ENCODE results near the gene PBX4. TPM values are rescaled to one million over a fixed set of nuclear protein-coding genes. Genes with fewer than 3 reads are reported as not detected.

Gene PBX4
- total RNA-seq, 1 experiment from 2014 or later: 11.6 TPM

GRCh38 chr19:19587771-19588170 is 30.7 kb downstream of the PBX4 start:
- Histone ChIP-seq H2AFZ (ENCODE audit: low read depth, low read length, poor library complexity, severe bottlenecking) (no peak overlapping the region), H3K27me3 (ENCODE audit: insufficient read depth, low read length) (no peaks in the 10 kb centered on the region), H3K4me1 (ENCODE audit: control insufficient read depth in 1 of 2, insufficient read depth in 2 of 2, low read length in 2 of 2) (peaks cover 9 to 25% of the 10 kb centered on the region in 2 experiments), H3K27ac (ENCODE audit: low read depth, low read length) (no peak overlapping the region), H3K9ac (ENCODE audit: low read length) (no peak overlapping the region), H3K9me3 (ENCODE audit: control insufficient read depth in 1 of 2, insufficient read depth in 1 of 2, low read depth in 1 of 2, low read length in 2 of 2) (no peaks in the 10 kb centered on the region), H3K9me2 (ENCODE audit: insufficient read depth) (no peaks in the 10 kb centered on the region), H3K4me3 (replicated peaks in 1 of 2; ENCODE audit: low read depth in 1 of 2, low read length in 2 of 2) (no peak overlapping the region), H3K79me2 (ENCODE audit: insufficient read depth, low read length) (no peaks in the 10 kb centered on the region), H4K20me1 (ENCODE audit: insufficient read depth) (no peaks in the 10 kb centered on the region), H3K36me3 (ENCODE audit: control insufficient read depth in 1 of 2, insufficient read depth in 2 of 2, low read length in 2 of 2) (0 out of 4 replicates have a peak, but pooled peaks cover 0 to 2% of the 10 kb centered on the region in 2 experiments), H3K4me2 (ENCODE audit: low read length) (no peak overlapping the region)
- ATAC-seq: no peak
- DNase-seq (ENCODE audit: low read depth, low spot score): no peak
- no peak for TF ChIP-seq EZH2 (IDR thresholded peaks at IDR 0.05)
- no peak for TF ChIP-seq CTCF (IDR thresholded peaks at IDR 0.05 in 2 of 3, conservative IDR thresholded peaks at IDR 0.05 in 1 of 3; ENCODE audit: borderline replicate concordance in 1 of 3, insufficient read depth in 1 of 3, low read depth in 2 of 3, low read length in 2 of 3)
- TF ChIP-seq ZFX (IDR thresholded peaks at IDR 0.05): no peak
- TF ChIP-seq CEBPB (IDR thresholded peaks at IDR 0.05; ENCODE audit: low read depth): no peak
- TF ChIP-seq SP1 (IDR thresholded peaks at IDR 0.05; ENCODE audit: low read depth): no peak
- TF ChIP-seq SIN3A (IDR thresholded peaks at IDR 0.05; ENCODE audit: low read depth): no peak
- TF ChIP-seq ELF1 (IDR thresholded peaks at IDR 0.05; ENCODE audit: borderline replicate concordance, low read depth): no peak
- TF ChIP-seq POLR2AphosphoS5 (IDR thresholded peaks at IDR 0.05; ENCODE audit: low read depth, low read length): no peak
- TF ChIP-seq POLR2A (IDR thresholded peaks at IDR 0.05; ENCODE audit: borderline replicate concordance, extremely low read depth, insufficient read depth, insufficient read length): no peak
- no peak for TF ChIP-seq YY1 (IDR thresholded peaks at IDR 0.05; ENCODE audit: extremely low read depth, insufficient replicate concordance, low read depth, low read length)
- no peak for TF ChIP-seq MAX (IDR thresholded peaks at IDR 0.05)
- intact Hi-C loops (cut with micrococcal nuclease): no loop called here
- CTCF ChIA-PET: no interaction called here
- POLR2A ChIA-PET: no interaction called here
- no TSS peak for BruUV-seq (replicated peaks)
- RAD21 ChIA-PET (ENCODE audit: low non-redundant PET in 1 of 2, low total read pairs in 2 of 2, uncharacterized antibody in 2 of 2, unreplicated experiment in 2 of 2): no interaction called here
